PC-3 (cell line): ENCODE data around the gene E2F2. TPM values are rescaled to one million over a fixed set of nuclear protein-coding genes. Genes with fewer than 3 reads are reported as not detected.

Experiments
- ATAC-seq: fragments of 200-7000 bp; cut with Tn5 transposase; 2 replicates; pipeline ENCODE4 v1.9.1; 2020; ENCODE audit warnings: mild to moderate bottlenecking, moderate library complexity
- BruUV-seq: library from RNA; stranded (reverse); fragments of 400-500 nt; replicated peaks from 2 replicates; lab custom pipeline; 2021; lab: Mats Ljungman, UMichigan
- CTCF ChIA-PET: fragments of 300-600 bp; sonication (Branson Sonifier 250); formaldehyde crosslinking; loops from one replicate; lab custom pipeline; 2022; ENCODE audit warnings: antibody characterized with exemption; lab: Charles Lee
- POLR2A ChIA-PET: fragments of 300-600 bp; sonication (Branson Sonifier 250); formaldehyde crosslinking; loops from one replicate; lab custom pipeline; 2022; ENCODE audit warnings: antibody characterized with exemption; ENCODE audit not compliant: unreplicated experiment; lab: Charles Lee
- DNase-seq: peaks from one replicate; pipeline ENCODE4 v3.0.0-alpha.2; 2015
- H2AFZ ChIP-seq: fragments of 300-600 bp; sonication (generic); 2 replicates; pipeline ENCODE4 v1.6.0; 2016; ENCODE audit warnings: antibody characterized with exemption, low read length
- H3F3A ChIP-seq: fragments of 300-600 bp; sonication (generic); one replicate; pipeline ENCODE4 v1.6.0; 2017; ENCODE audit warnings: antibody characterized with exemption, low read length, control low read depth, mild to moderate bottlenecking; ENCODE audit not compliant: unreplicated experiment
- H3K27ac ChIP-seq: fragments of 300-600 bp; sonication (generic); 2 replicates; pipeline ENCODE4 v1.5.1; 2016; ENCODE audit warnings: mild to moderate bottlenecking, low read length
- H3K27me3 ChIP-seq: fragments of 300-600 bp; sonication (generic); 2 replicates; pipeline ENCODE4 v1.6.1; 2016; ENCODE audit warnings: low read length, mixed read lengths
- H3K36me3 ChIP-seq: fragments of 300-600 bp; sonication (generic); 2 replicates; pipeline ENCODE4 v1.6.1; 2016; ENCODE audit warnings: low read depth, mixed run types, low read length, mixed read lengths
- H3K4me1 ChIP-seq: fragments of 300-600 bp; sonication (generic); 2 replicates; pipeline ENCODE4 v1.5.1; 2016; ENCODE audit warnings: low read length; ENCODE audit not compliant: insufficient read depth
- H3K4me2 ChIP-seq: fragments of 300-600 bp; sonication (generic); 2 replicates; pipeline ENCODE4 v1.6.0; 2016; ENCODE audit warnings: low read length
- H3K4me3 ChIP-seq: fragments of 300-600 bp; sonication (generic); 2 replicates; pipeline ENCODE4 v1.5.1; 2016; ENCODE audit warnings: mild to moderate bottlenecking, low read length, mixed read lengths
- H3K79me2 ChIP-seq: fragments of 300-600 bp; sonication (generic); 2 replicates; pipeline ENCODE4 v1.6.1; 2017; ENCODE audit warnings: low read length, mixed read lengths
- H3K9ac ChIP-seq: fragments of 300-600 bp; sonication (generic); 2 replicates; pipeline ENCODE4 v1.6.0; 2016; ENCODE audit warnings: mild to moderate bottlenecking, low read length
- H3K9me2 ChIP-seq: fragments of 300-600 bp; sonication (generic); replicated peaks from 2 replicates; pipeline ENCODE4 v1.6.1; 2016; ENCODE audit warnings: mixed run types, low read length, mixed read lengths
- H3K9me3 ChIP-seq: fragments of 300-600 bp; sonication (generic); 2 replicates; pipeline ENCODE4 v1.6.1; 2016; ENCODE audit warnings: low read length, mixed read lengths
- H4K20me1 ChIP-seq: fragments of 300-600 bp; sonication (generic); 2 replicates; pipeline ENCODE4 v1.6.1; 2016; ENCODE audit warnings: low read length, mixed read lengths
- EZH2 ChIP-seq: fragments of 300-600 bp; sonication (generic); IDR thresholded peaks from one replicate; pipeline ENCODE4 v1.6.1; 2017; ENCODE audit warnings: antibody characterized with exemption, mild to moderate bottlenecking, low read length; ENCODE audit not compliant: unreplicated experiment
- EZH2phosphoT487 ChIP-seq: fragments of 300-600 bp; sonication (generic); IDR thresholded peaks from 2 replicates; pipeline ENCODE4 v1.6.1; 2018; ENCODE audit warnings: mild to moderate bottlenecking, antibody characterized with exemption, low read length, borderline replicate concordance
- intact Hi-C: fragments of 100-400 bp; cut with micrococcal nuclease; formaldehyde crosslinking; loops from 2 replicates; pipeline ENCODE4 v1.9.0; 2023
- total RNA-seq: library from RNA; depleted of rRNA; stranded (reverse); fragments of >200 nt; gene quantifications from 2 replicates; pipeline ENCODE4 v1.2.3, GENCODE V29; 2014
- TF ChIP-seq, protein P1 (sequence below): fragments of 300-600 bp; sonication (generic); conservative IDR thresholded peaks from 2 replicates; pipeline ENCODE4 v1.5.1; 2017; ENCODE audit warnings: antibody characterized with exemption, low read depth, mild to moderate bottlenecking, low read length

The E2F2 gene
- total RNA-seq, 1 experiment from 2014 or later = 7.0 TPM

DNA sequence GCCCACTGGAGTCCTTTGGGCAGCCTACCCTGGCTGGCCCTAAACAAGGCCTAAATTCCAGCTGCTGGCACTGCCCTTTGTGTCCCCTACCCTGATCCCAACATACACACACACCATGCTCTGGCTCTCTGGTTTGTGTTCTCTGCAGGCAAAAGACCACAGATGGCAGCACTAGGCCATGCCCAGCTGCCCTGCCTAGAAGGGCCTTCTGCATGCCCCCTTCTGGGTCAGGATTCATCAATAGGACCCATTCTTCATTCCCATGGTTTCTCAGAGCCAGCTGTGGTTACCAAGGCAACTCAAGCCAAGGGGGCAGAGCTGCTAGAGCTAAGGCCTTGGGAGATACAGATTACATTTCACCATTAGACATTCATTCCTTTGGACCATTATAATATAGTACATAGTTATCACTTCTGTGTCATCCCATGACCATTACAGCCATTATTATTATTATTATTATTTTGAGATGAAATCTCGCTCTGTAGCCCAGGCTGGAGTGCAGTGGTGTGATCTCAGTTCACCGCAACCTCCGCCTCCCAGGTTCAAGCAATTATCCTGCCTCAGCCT lies 64.5 kb downstream of the E2F2 start:
- no peaks in the 10 kb centered on the region for H3K27me3 ChIP-seq
- H3K36me3 ChIP-seq = no peaks in the 10 kb centered on the region
- ATAC-seq (no peak), DNase-seq (no peak)
- H3K4me3 ChIP-seq = no peak overlapping the region
- H3K9ac ChIP-seq = no peak overlapping the region
- no peaks in the 10 kb centered on the region for H4K20me1 ChIP-seq
- no peak overlapping the region for H3K27ac ChIP-seq
- H3K9me3 ChIP-seq = no peaks in the 10 kb centered on the region
- no peaks in the 10 kb centered on the region for H3K79me2 ChIP-seq
- no peaks in the 10 kb centered on the region for H3F3A ChIP-seq
- POLR2A ChIA-PET = no interaction called here
- H2AFZ ChIP-seq = no peak overlapping the region
- H3K4me2 ChIP-seq = no peak overlapping the region
- CTCF ChIA-PET = no interaction called here
- no TSS peak for BruUV-seq
- no peaks in the 10 kb centered on the region for H3K9me2 ChIP-seq
- TF ChIP-seq, protein P1, sequence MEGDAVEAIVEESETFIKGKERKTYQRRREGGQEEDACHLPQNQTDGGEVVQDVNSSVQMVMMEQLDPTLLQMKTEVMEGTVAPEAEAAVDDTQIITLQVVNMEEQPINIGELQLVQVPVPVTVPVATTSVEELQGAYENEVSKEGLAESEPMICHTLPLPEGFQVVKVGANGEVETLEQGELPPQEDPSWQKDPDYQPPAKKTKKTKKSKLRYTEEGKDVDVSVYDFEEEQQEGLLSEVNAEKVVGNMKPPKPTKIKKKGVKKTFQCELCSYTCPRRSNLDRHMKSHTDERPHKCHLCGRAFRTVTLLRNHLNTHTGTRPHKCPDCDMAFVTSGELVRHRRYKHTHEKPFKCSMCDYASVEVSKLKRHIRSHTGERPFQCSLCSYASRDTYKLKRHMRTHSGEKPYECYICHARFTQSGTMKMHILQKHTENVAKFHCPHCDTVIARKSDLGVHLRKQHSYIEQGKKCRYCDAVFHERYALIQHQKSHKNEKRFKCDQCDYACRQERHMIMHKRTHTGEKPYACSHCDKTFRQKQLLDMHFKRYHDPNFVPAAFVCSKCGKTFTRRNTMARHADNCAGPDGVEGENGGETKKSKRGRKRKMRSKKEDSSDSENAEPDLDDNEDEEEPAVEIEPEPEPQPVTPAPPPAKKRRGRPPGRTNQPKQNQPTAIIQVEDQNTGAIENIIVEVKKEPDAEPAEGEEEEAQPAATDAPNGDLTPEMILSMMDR = no peak
- no peak for TF ChIP-seq EZH2
- TF ChIP-seq EZH2phosphoT487 = no peak
- no peaks in the 10 kb centered on the region for H3K4me1 ChIP-seq
- intact Hi-C loops = no loop called here

DNA sequence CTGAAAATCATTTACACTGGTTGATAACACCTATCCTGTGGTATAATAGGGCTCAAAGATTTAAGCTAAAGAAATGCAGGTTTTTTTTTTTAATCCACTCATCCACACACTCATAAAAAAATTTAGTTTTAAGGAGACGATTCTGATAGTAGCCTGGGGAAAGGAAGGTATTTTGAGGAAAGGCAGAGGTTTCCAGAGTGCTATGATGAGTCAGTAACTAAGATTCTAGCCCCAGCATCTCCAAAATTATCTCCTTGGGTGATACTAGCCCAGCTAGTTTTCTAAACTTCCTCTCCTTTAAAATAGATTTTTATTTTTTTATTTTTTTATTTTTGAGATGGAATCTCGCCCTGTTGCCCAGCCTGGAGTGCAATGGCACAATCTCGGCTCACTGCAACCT lies 67.7 kb downstream of the E2F2 start:
- no peak for TF ChIP-seq EZH2phosphoT487
- TF ChIP-seq EZH2 = no peak
- TF ChIP-seq, protein P1 = no peak
- Histone ChIP-seq H3K9me3 (no peaks in the 10 kb centered on the region), H3K4me2 (no peak overlapping the region), H3K4me3 (no peak overlapping the region), H3K4me1 (peaks cover 12% of the 10 kb centered on the region; the same call in 1 of the 2 replicates), H3K27ac (no peak overlapping the region), H3K9me2 (no peaks in the 10 kb centered on the region), H2AFZ (no peak overlapping the region), H3F3A (no peaks in the 10 kb centered on the region), H4K20me1 (no peaks in the 10 kb centered on the region), H3K27me3 (no peaks in the 10 kb centered on the region), H3K36me3 (no peaks in the 10 kb centered on the region), H3K9ac (no peak overlapping the region), H3K79me2 (no peaks in the 10 kb centered on the region)
- ChIA-PET POLR2A (no interaction called here), CTCF (no interaction called here)
- ATAC-seq = no peak
- DNase-seq = no peak
- intact Hi-C loops = no loop called here
- no TSS peak for BruUV-seq

DNA sequence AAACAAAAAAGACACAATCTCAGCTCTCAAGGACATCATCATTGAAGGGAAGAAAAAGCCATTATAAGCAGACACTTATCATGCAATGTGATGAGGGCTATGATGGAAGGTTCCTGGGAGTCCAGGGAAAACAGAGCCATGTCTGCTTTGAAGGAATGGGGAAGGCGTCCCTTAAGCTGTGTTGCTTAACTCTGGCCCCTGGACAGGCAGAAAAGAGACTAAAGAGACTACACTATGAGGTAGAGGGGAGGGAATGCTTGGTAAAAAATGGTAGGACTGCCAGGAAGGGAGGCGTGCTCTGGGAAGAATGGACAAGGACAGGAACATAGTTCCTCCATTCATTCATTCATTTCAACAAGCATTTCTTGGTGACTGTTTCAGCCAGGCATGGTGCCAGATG lies 68.3 kb downstream of the E2F2 start:
- ATAC-seq = no peak
- TF ChIP-seq EZH2phosphoT487 = no peak
- no peak for TF ChIP-seq EZH2
- TF ChIP-seq, protein P1 = no peak
- H3K79me2 ChIP-seq = no peaks in the 10 kb centered on the region
- H3K9me3 ChIP-seq = no peaks in the 10 kb centered on the region
- H3K4me2 ChIP-seq = no peak overlapping the region
- H3K9ac ChIP-seq = no peak overlapping the region
- H3K9me2 ChIP-seq = no peaks in the 10 kb centered on the region
- BruUV-seq = no TSS peak
- no peak for DNase-seq
- intact Hi-C loops = no loop called here
- peaks cover 12% of the 10 kb centered on the region; the same call in 1 of the 2 replicates for H3K4me1 ChIP-seq
- no peak overlapping the region for H3K4me3 ChIP-seq
- ChIA-PET POLR2A (no interaction called here), CTCF (no interaction called here)
- no peaks in the 10 kb centered on the region for H3K36me3 ChIP-seq
- no peak overlapping the region for H3K27ac ChIP-seq
- H3K27me3 ChIP-seq = no peaks in the 10 kb centered on the region
- H4K20me1 ChIP-seq = no peaks in the 10 kb centered on the region
- H2AFZ ChIP-seq = no peak overlapping the region
- H3F3A ChIP-seq = no peaks in the 10 kb centered on the region
